ENCODE results near the gene GARNL3. TPM values are rescaled to one million over a fixed set of nuclear protein-coding genes. Genes with fewer than 3 reads are reported as not detected.

The GARNL3 gene
- total RNA-seq, 2 experiments from 2014 or later = 4.1 to 4.5 TPM

GRCh38 chr9:127393645-127394044 lies 129.1 kb downstream of the GARNL3 start:
- ChIA-PET CTCF (no interaction called here), POLR2A (no interaction called here)

- POLR2A ChIA-PET = interaction anchor here (1.0 kb wide), 1 partner anchor 29 kb away, joined by 3 read pairs; the partner anchor contains the start of gene ZNF79
- CTCF ChIA-PET = interaction anchor here (1.1 kb wide), 1 partner anchor 8 kb away, joined by 3 read pairs; no protein-coding TSS in a partner anchor
Measured at GRCh38 chr9:127395497-127396252, 131.1 kb downstream of the GARNL3 start.

GRCh38 chr9:127396253-127396807 lies 131.8 kb downstream of the GARNL3 start:
- ChIA-PET CTCF (interaction anchor here (1.0 to 1.4 kb wide), 7 partner anchors 9 to 182 kb away, joined by 3 to 7 read pairs (median 4); partner anchors contain the start of gene ZNF79), POLR2A (interaction anchor here (0.5 to 1.0 kb wide), 4 partner anchors 8 to 105 kb away, joined by 3 to 8 read pairs (median 4); partner anchors contain the start of gene ZNF79)

GRCh38 chr9:127396808-127397645 lies 132.5 kb downstream of the GARNL3 start, which contains the start of gene SLC2A8:
Gene SLC2A8, plus strand, starts transcription at chr9:127397169. Its CDS starts 62 bp downstream, at chr9:127397231.
- ChIA-PET CTCF (interaction anchor here (1.0 to 1.4 kb wide), 8 partner anchors 10 to 183 kb away, joined by 3 to 7 read pairs (median 4); partner anchors contain the start of genes LRSAM1, RPL12 and ZNF79), POLR2A (interaction anchor here (0.5 to 1.0 kb wide), 5 partner anchors 9 to 105 kb away, joined by 3 to 8 read pairs (median 4); partner anchors contain the start of gene ZNF79)

- CTCF ChIA-PET = interaction anchor here (1.0 to 1.4 kb wide), 6 partner anchors 9 to 184 kb away, joined by 3 to 7 read pairs (median 4); partner anchors contain the start of genes LRSAM1, RPL12 and ZNF79
- POLR2A ChIA-PET = interaction anchor here (0.8 kb wide), 1 partner anchor 53 kb away, joined by 4 read pairs; no protein-coding TSS in a partner anchor
Measured at GRCh38 chr9:127397646-127398274, 133.2 kb downstream of the GARNL3 start.

- ChIA-PET CTCF (no interaction called here), POLR2A (no interaction called here)
Measured at GRCh38 chr9:127398275-127398647, 133.7 kb downstream of the GARNL3 start.

GRCh38 chr9:127398715-127399400 lies 134.3 kb downstream of the GARNL3 start:
- CTCF ChIA-PET = interaction anchor here (0.8 kb wide), 1 partner anchor 11 kb away, joined by 3 read pairs; no protein-coding TSS in a partner anchor
- POLR2A ChIA-PET = interaction anchor here (0.7 kb wide), 1 partner anchor 53 kb away, joined by 3 read pairs; the partner anchor contains the start of gene LRSAM1

- CTCF ChIA-PET = interaction anchor here (0.5 to 0.8 kb wide), 3 partner anchors 12 to 677 kb away, joined by 3 read pairs; no protein-coding TSS in a partner anchor
Measured at GRCh38 chr9:127399736-127400269, 135.2 kb downstream of the GARNL3 start.

GRCh38 chr9:127402401-127403090 lies 138.0 kb downstream of the GARNL3 start:
- CTCF ChIA-PET = interaction anchor here (1.1 kb wide), 1 partner anchor 24 kb away, joined by 3 read pairs; no protein-coding TSS in a partner anchor
- POLR2A ChIA-PET = interaction anchor here (0.6 kb wide), 1 partner anchor 138 kb away, joined by 3 read pairs; the partner anchor contains the start of gene GARNL3

More at GRCh38 chr9:127399736-127400269, 135.2 kb downstream of the GARNL3 start:
- POLR2A ChIA-PET = no interaction called here

- POLR2A ChIA-PET = no interaction called here
- CTCF ChIA-PET = interaction anchor here (1.1 kb wide), 1 partner anchor 25 kb away, joined by 3 read pairs; no protein-coding TSS in a partner anchor
Measured at GRCh38 chr9:127403507-127404192, 139.1 kb downstream of the GARNL3 start.

GRCh38 chr9:127404631-127405030 lies 140.1 kb downstream of the GARNL3 start:
- POLR2A ChIA-PET = interaction anchor here (0.7 kb wide), 1 partner anchor 180 kb away, joined by 3 read pairs; no protein-coding TSS in a partner anchor
- CTCF ChIA-PET = no interaction called here

- POLR2A ChIA-PET = no interaction called here
- CTCF ChIA-PET = interaction anchor here (1.5 kb wide), 1 partner anchor 472 kb away, joined by 3 read pairs; no protein-coding TSS in a partner anchor
Measured at GRCh38 chr9:127405344-127406125, 141.0 kb downstream of the GARNL3 start.

GRCh38 chr9:127406799-127407491 lies 142.4 kb downstream of the GARNL3 start:
- ChIA-PET POLR2A (interaction anchor here (0.8 kb wide), 1 partner anchor 19 kb away, joined by 9 read pairs; no protein-coding TSS in a partner anchor), CTCF (interaction anchor here (1.5 to 1.7 kb wide), 2 partner anchors 10 to 474 kb away, joined by 3 to 4 read pairs; partner anchors contain the start of gene SLC2A8)

GRCh38 chr9:127407492-127407843 lies 142.9 kb downstream of the GARNL3 start:
- POLR2A ChIA-PET = interaction anchor here (0.8 kb wide), 1 partner anchor 20 kb away, joined by 9 read pairs; no protein-coding TSS in a partner anchor
- CTCF ChIA-PET = interaction anchor here (1.7 kb wide), 1 partner anchor 10 kb away, joined by 4 read pairs; the partner anchor contains the start of gene SLC2A8

- CTCF ChIA-PET = no interaction called here
- POLR2A ChIA-PET = no interaction called here
Measured at GRCh38 chr9:127411122-127411521, 146.5 kb downstream of the GARNL3 start.
